Naive thymus-derived CD8-positive, alpha-beta T cell (primary cell): ENCODE data around the gene ATXN2L. TPM values are rescaled to one million over a fixed set of nuclear protein-coding genes. Genes with fewer than 3 reads are reported as not detected.

Experiments
- ATAC-seq, 2 donors: fragments of 150-1000 bp; cut with Tn5 transposase in 1 of 2; sonication (Bioruptor Pico), chemical (Tn5 transposase) in 1 of 2; 1 replicate in 1 of 2; 2 replicates in 1 of 2; pipeline ENCODE4 v1.10.0; 2021; ENCODE audit warnings: mild to moderate bottlenecking in 2 of 2, moderate library complexity in 2 of 2
- POLR2A ChIA-PET: fragments of 350-600 bp; sonication (Branson Sonifier 250); formaldehyde crosslinking; loops from one replicate; lab custom pipeline; 2021; ENCODE audit warnings: antibody characterized with exemption; lab: Charles Lee
- DNase-seq, 10 donors: peaks; one replicate each; pipeline versions ENCODE4 v3.0.0 to v3.0.0-alpha.2; 2020 to 2022
- H3K27ac Mint-ChIP-seq, 10 donors: one replicate each; pipeline ENCODE4 v1.8.0; 2020 to 2022; ENCODE audit warnings: mild to moderate bottlenecking in 10 of 10, mixed read lengths in 10 of 10, moderate library complexity in 4 of 10, inconsistent platforms in 1 of 10
- H3K27me3 Mint-ChIP-seq, 5 donors: one replicate each; pipeline ENCODE4 v1.8.0; 2021 to 2022; ENCODE audit warnings: mixed read lengths in 5 of 5
- H3K36me3 Mint-ChIP-seq, 3 donors: one replicate each; pipeline ENCODE4 v1.8.0; 2020 to 2022; ENCODE audit warnings: mixed read lengths in 3 of 3, mild to moderate bottlenecking in 2 of 3, inconsistent platforms in 1 of 3
- H3K4me1 Mint-ChIP-seq, 4 donors: one replicate each; pipeline ENCODE4 v1.8.0; 2021 to 2022; ENCODE audit warnings: mixed read lengths in 4 of 4
- H3K4me3 Mint-ChIP-seq, 10 donors: one replicate each; pipeline ENCODE4 v1.8.0; 2020 to 2022; ENCODE audit warnings: mild to moderate bottlenecking in 10 of 10, mixed read lengths in 10 of 10, moderate library complexity in 6 of 10, inconsistent platforms in 1 of 10
- H3K9me3 Mint-ChIP-seq, 9 donors: one replicate each; pipeline ENCODE4 v1.8.0; 2020 to 2022; ENCODE audit warnings: mixed read lengths in 9 of 9, mild to moderate bottlenecking in 3 of 9, inconsistent platforms in 1 of 9, moderate library complexity in 1 of 9
- polyA plus RNA-seq, 3 donors: library from polyadenylated mRNA; unstranded; fragments of 300-500 nt; fragmentation: Illumina TruSeq; gene quantifications; one replicate each; pipeline ENCODE4 v1.2.3, GENCODE V29; 2021
- total RNA-seq, 8 experiments: library from RNA in 2 of 8; stranded (reverse) in 2 of 8; gene quantifications; one replicate each; pipeline ENCODE4 v1.2.3 and lab custom pipeline; 2021 to 2026

Gene ATXN2L
- total and polyA plus RNA-seq, 5 experiments from 2014 or later, result 14.2 to 339 (median 28.4) TPM

GRCh38 chr16:28839004-28839639 lies 16.3 kb downstream of the ATXN2L start:
- Mint-ChIP-seq H3K36me3 (peaks cover 0 to 73% (median 5%) of the 10 kb centered on the region in 3 donors), H3K4me3 (no peak overlapping the region), H3K9me3 (no peaks in the 10 kb centered on the region), H3K27ac (peak overlapping the region in 1 of 10 donors; percentile 44), H3K4me1 (peaks cover 0 to 6% (median 3%) of the 10 kb centered on the region in 4 donors), H3K27me3 (no peaks in the 10 kb centered on the region)
- no peak for ATAC-seq
- no peak for DNase-seq
- POLR2A ChIA-PET, result interaction anchor here (0.7 to 1.9 kb wide), 3 partner anchors 16 to 124 kb away, joined by 3 to 7 read pairs (median 5); partner anchors contain the start of gene ATXN2L

- POLR2A ChIA-PET, result interaction anchor here (1.3 kb wide), 1 partner anchor 13 kb away, joined by 3 read pairs; no protein-coding TSS in a partner anchor
- Mint-ChIP-seq H3K36me3 (peaks cover 0 to 73% (median 2%) of the 10 kb centered on the region in 3 donors), H3K9me3 (no peaks in the 10 kb centered on the region), H3K27ac (peak overlapping the region in 6 of 10 donors; percentile 34 to 73 (median 62)), H3K4me1 (peaks cover 7 to 12% (median 9%) of the 10 kb centered on the region in 4 donors), H3K4me3 (no peak overlapping the region), H3K27me3 (no peaks in the 10 kb centered on the region)
- ATAC-seq (no peak), DNase-seq (no peak)
Observed at GRCh38 chr16:28839899-28840298, 17.1 kb downstream of the ATXN2L start.

GRCh38 chr16:28842696-28843095 lies 19.9 kb downstream of the ATXN2L start:
- POLR2A ChIA-PET, result interaction anchor here (1.2 to 10.6 kb wide), 5 partner anchors 11 to 82 kb away, joined by 3 to 165 read pairs (median 4); partner anchors contain the start of genes ATXN2L, RABEP2 and SH2B1
- Mint-ChIP-seq H3K27ac (peak overlapping the region in 4 of 10 donors; percentile 52 to 80 (median 71)), H3K36me3 (peaks cover 0 to 49% (median 0%) of the 10 kb centered on the region in 3 donors), H3K4me3 (peak overlapping the region in 2 of 10 donors; percentile 33 to 50), H3K27me3 (no peaks in the 10 kb centered on the region), H3K4me1 (peaks cover 24 to 35% (median 31%) of the 10 kb centered on the region in 4 donors), H3K9me3 (no peaks in the 10 kb centered on the region)
- DNase-seq (no peak), ATAC-seq (no peak)

GRCh38 chr16:28843766-28844165 lies 21.0 kb downstream of the ATXN2L start:
- H3K4me3 Mint-ChIP-seq, result peak overlapping the region in 3 of 10 donors; percentile 36 to 92 (median 88)
- H3K27ac Mint-ChIP-seq, result peak overlapping the region in 5 of 10 donors; percentile 1 to 75 (median 28)
- H3K36me3 Mint-ChIP-seq, result peaks cover 0 to 41% (median 0%) of the 10 kb centered on the region in 3 donors
- no peaks in the 10 kb centered on the region for H3K9me3 Mint-ChIP-seq
- peaks cover 23 to 37% (median 31%) of the 10 kb centered on the region in 4 donors for H3K4me1 Mint-ChIP-seq
- ATAC-seq (no peak), DNase-seq (no peak)
- H3K27me3 Mint-ChIP-seq, result no peaks in the 10 kb centered on the region
- POLR2A ChIA-PET, result interaction anchor here (1.1 to 10.6 kb wide), 6 partner anchors 8 to 83 kb away, joined by 3 to 165 read pairs (median 5); partner anchors contain the start of genes ATXN2L, RABEP2 and SH2B1

- Mint-ChIP-seq H3K36me3 (peaks cover 0 to 41% (median 0%) of the 10 kb centered on the region in 3 donors), H3K27me3 (no peaks in the 10 kb centered on the region), H3K27ac (peak overlapping the region; percentile 61 to 97 (median 90)), H3K4me1 (peaks cover 23 to 38% (median 31%) of the 10 kb centered on the region in 4 donors), H3K4me3 (peak overlapping the region; percentile 88 to 97 (median 92)), H3K9me3 (no peaks in the 10 kb centered on the region)
- POLR2A ChIA-PET, result interaction anchor here (0.9 to 10.6 kb wide), 8 partner anchors 9 to 82 kb away, joined by 3 to 165 read pairs (median 6); partner anchors contain the start of genes ATXN2L, RABEP2 and SH2B1
- DNase-seq (no peak), ATAC-seq (no peak)
Observed at GRCh38 chr16:28844226-28844885, 21.6 kb downstream of the ATXN2L start.

- Mint-ChIP-seq H3K27me3 (no peaks in the 10 kb centered on the region), H3K27ac (peak overlapping the region; percentile 90 to 98 (median 96))
- no peak for ATAC-seq
Observed at GRCh38 chr16:28845293-28845692, 22.5 kb downstream of the ATXN2L start.

GRCh38 chr16:28845761-28846079 lies 22.9 kb downstream of the ATXN2L start:
- POLR2A ChIA-PET, result interaction anchor here (0.5 to 10.6 kb wide), 11 partner anchors 9 to 354 kb away, joined by 3 to 165 read pairs (median 8); partner anchors contain the start of genes ATP2A1, ATXN2L, CLN3 and RABEP2
- Mint-ChIP-seq H3K9me3 (no peaks in the 10 kb centered on the region), H3K27ac (peak overlapping the region; percentile 90 to 98 (median 96)), H3K27me3 (no peaks in the 10 kb centered on the region), H3K4me3 (peak overlapping the region; percentile 88 to 97 (median 92)), H3K4me1 (peaks cover 23 to 38% (median 31%) of the 10 kb centered on the region in 4 donors), H3K36me3 (peaks cover 0 to 41% (median 0%) of the 10 kb centered on the region in 3 donors)
- DNase-seq (no peak), ATAC-seq (no peak)

More at GRCh38 chr16:28845293-28845692, 22.5 kb downstream of the ATXN2L start:
- Mint-ChIP-seq H3K9me3 (no peaks in the 10 kb centered on the region), H3K36me3 (peaks cover 0 to 41% (median 0%) of the 10 kb centered on the region in 3 donors), H3K4me1 (peaks cover 23 to 38% (median 31%) of the 10 kb centered on the region in 4 donors), H3K4me3 (peak overlapping the region; percentile 88 to 97 (median 92))
- POLR2A ChIA-PET, result interaction anchor here (0.9 to 10.6 kb wide), 10 partner anchors 13 to 354 kb away, joined by 3 to 165 read pairs (median 8); partner anchors contain the start of genes ATP2A1, ATXN2L, CLN3 and RABEP2
- DNase-seq, result no peak

- H3K27ac Mint-ChIP-seq, result peak within 1 kb of the TSS; percentile 90 to 98 (median 96)
- no peaks in the 10 kb centered on the region for H3K9me3 Mint-ChIP-seq
- H3K27me3 Mint-ChIP-seq, result no peaks in the 10 kb centered on the region
- ATAC-seq, result peak; percentile 92 to 94
- H3K36me3 Mint-ChIP-seq, result peaks cover 0 to 40% (median 0%) of the 10 kb centered on the region in 3 donors
- POLR2A ChIA-PET, result interaction anchor here (0.5 to 10.6 kb wide), 14 partner anchors 10 to 658 kb away, joined by 3 to 165 read pairs (median 5); partner anchors contain the start of genes ATP2A1, ATXN2L, CLN3 and NFATC2IP
- H3K4me1 Mint-ChIP-seq, result peaks cover 25 to 38% (median 31%) of the 10 kb centered on the region in 4 donors
- DNase-seq, result peak; percentile 93 to 99 (median 98)
- peak within 1 kb of the TSS; percentile 88 to 97 (median 92) for H3K4me3 Mint-ChIP-seq
Observed at GRCh38 chr16:28846080-28846932, 23.5 kb downstream of the ATXN2L start, which contains the start of gene TUFM. TSS of gene TUFM (minus strand) at chr16:28846348. CDS start at chr16:28846269, 79 bp downstream.

- DNase-seq (no peak), ATAC-seq (peak in 1 of 2 donors; percentile 1)
- Mint-ChIP-seq H3K4me3 (peak overlapping the region; percentile 88 to 97 (median 92)), H3K9me3 (no peaks in the 10 kb centered on the region), H3K27ac (peak overlapping the region; percentile 72 to 98 (median 94)), H3K36me3 (peaks cover 0 to 37% (median 0%) of the 10 kb centered on the region in 3 donors), H3K27me3 (no peaks in the 10 kb centered on the region), H3K4me1 (peaks cover 25 to 38% (median 31%) of the 10 kb centered on the region in 4 donors)
- POLR2A ChIA-PET, result interaction anchor here (0.5 to 10.6 kb wide), 12 partner anchors 10 to 658 kb away, joined by 3 to 165 read pairs (median 9); partner anchors contain the start of genes ATP2A1, ATXN2L, NFATC2IP and RABEP2
Observed at GRCh38 chr16:28846933-28847273, 24.1 kb downstream of the ATXN2L start.

- no peak for DNase-seq
- H3K9me3 Mint-ChIP-seq, result no peaks in the 10 kb centered on the region
- H3K36me3 Mint-ChIP-seq, result no peaks in the 10 kb centered on the region
- H3K27ac Mint-ChIP-seq, result peak overlapping the region in 1 of 10 donors; percentile 41
- no peak overlapping the region for H3K4me3 Mint-ChIP-seq
- POLR2A ChIA-PET, result interaction anchor here (2.9 kb wide), 1 partner anchor 12 kb away, joined by 20 read pairs; the partner anchor contains the start of gene TUFM
- no peak for ATAC-seq
- H3K4me1 Mint-ChIP-seq, result peaks cover 5 to 16% (median 8%) of the 10 kb centered on the region in 4 donors
- no peaks in the 10 kb centered on the region for H3K27me3 Mint-ChIP-seq
Observed at GRCh38 chr16:28858421-28858820, 35.6 kb downstream of the ATXN2L start.

GRCh38 chr16:28859326-28859725 lies 36.5 kb downstream of the ATXN2L start:
- DNase-seq, result no peak
- Mint-ChIP-seq H3K4me3 (peak overlapping the region in 1 of 10 donors; percentile 24), H3K4me1 (peaks cover 6 to 22% (median 14%) of the 10 kb centered on the region in 4 donors), H3K36me3 (no peaks in the 10 kb centered on the region), H3K9me3 (no peaks in the 10 kb centered on the region), H3K27me3 (no peaks in the 10 kb centered on the region), H3K27ac (peak overlapping the region in 3 of 10 donors; percentile 15 to 73 (median 21))
- ATAC-seq, result no peak
- POLR2A ChIA-PET, result interaction anchor here (0.7 to 2.9 kb wide), 2 partner anchors 13 to 1799 kb away, joined by 3 to 20 read pairs; partner anchors contain the start of gene TUFM
